PC-9 (cell line): ENCODE measurements around the gene AUTS2. TPM values are rescaled to one million over a fixed set of nuclear protein-coding genes. Genes with fewer than 3 reads are reported as not detected.

ENCODE experiments used
- BruUV-seq: library from RNA; stranded (reverse); fragments of 400-500 nt; replicated peaks from 2 replicates; lab custom pipeline; 2021; lab: Mats Ljungman, UMichigan
- CTCF ChIA-PET: fragments of 300-600 bp; sonication (Branson Sonifier 250); formaldehyde crosslinking; loops from one replicate; lab custom pipeline; 2022; ENCODE audit warnings: antibody characterized with exemption; lab: Charles Lee
- POLR2A ChIA-PET: fragments of 300-600 bp; sonication (Branson Sonifier 250); formaldehyde crosslinking; loops from one replicate; lab custom pipeline; 2022; ENCODE audit warnings: antibody characterized with exemption; ENCODE audit not compliant: unreplicated experiment; lab: Charles Lee
- DNase-seq, 2 experiments: peaks; one replicate each; pipeline versions ENCODE4 v3.0.0 to v3.0.0-alpha.2; 2015 to 2022; ENCODE audit warnings: mixed read lengths in 1 of 2
- H2AFZ ChIP-seq: fragments of 200-600 bp; sonication (generic); 2 replicates; pipeline ENCODE4 v1.8.1; 2017; ENCODE audit warnings: antibody characterized with exemption
- H3F3A ChIP-seq: fragments of 200-600 bp; sonication (generic); 2 replicates; pipeline ENCODE4 v1.8.1; 2017; ENCODE audit warnings: antibody characterized with exemption, mild to moderate bottlenecking, low read depth; ENCODE audit not compliant: insufficient read depth
- H3K27ac ChIP-seq: fragments of 200-600 bp; sonication (generic); 2 replicates; pipeline ENCODE4 v1.6.1; 2016; ENCODE audit warnings: mixed run types
- H3K27me3 ChIP-seq: fragments of 200-600 bp; sonication (generic); 2 replicates; pipeline ENCODE4 v1.6.1; 2016; ENCODE audit warnings: low read depth, mixed run types; ENCODE audit not compliant: insufficient read depth
- H3K36me3 ChIP-seq: fragments of 200-600 bp; sonication (generic); 2 replicates; pipeline ENCODE4 v1.6.1; 2016; ENCODE audit warnings: low read depth, mixed run types
- H3K4me1 ChIP-seq: fragments of 200-600 bp; sonication (generic); replicated peaks from 2 replicates; pipeline ENCODE4 v1.6.1; 2016; ENCODE audit warnings: mixed run types; ENCODE audit not compliant: insufficient read depth
- H3K4me2 ChIP-seq: fragments of 200-600 bp; sonication (generic); 2 replicates; pipeline ENCODE4 v1.6.1; 2017; ENCODE audit warnings: mixed run types
- H3K4me3 ChIP-seq: fragments of 200-600 bp; sonication (generic); 2 replicates; pipeline ENCODE4 v1.6.1; 2016; ENCODE audit warnings: mixed run types
- H3K79me2 ChIP-seq: fragments of 200-600 bp; sonication (generic); 2 replicates; pipeline ENCODE4 v1.6.1; 2017; ENCODE audit warnings: low read depth, mixed run types
- H3K9me2 ChIP-seq: fragments of 200-600 bp; sonication (generic); 2 replicates; pipeline ENCODE4 v1.8.1; 2017; ENCODE audit warnings: mild to moderate bottlenecking; ENCODE audit not compliant: insufficient read depth
- H3K9me3 ChIP-seq: fragments of 200-600 bp; sonication (generic); 2 replicates; pipeline ENCODE4 v1.8.1; 2016; ENCODE audit warnings: low read depth; ENCODE audit not compliant: insufficient read depth
- H4K20me1 ChIP-seq: fragments of 200-600 bp; sonication (generic); 2 replicates; pipeline ENCODE4 v1.8.1; 2017; ENCODE audit not compliant: insufficient read depth
- CTCF ChIP-seq: fragments of 200-600 bp; sonication (generic); conservative IDR thresholded peaks from 2 replicates; pipeline ENCODE4 v1.6.1; 2017; ENCODE audit warnings: mixed run types, antibody characterized with exemption, mild to moderate bottlenecking, moderate library complexity
- EZH2 ChIP-seq: fragments of 200-600 bp; sonication (generic); IDR thresholded peaks from 2 replicates; pipeline ENCODE4 v1.8.0; 2017; ENCODE audit warnings: antibody characterized with exemption, low read depth
- intact Hi-C: fragments of 100-400 bp; cut with micrococcal nuclease; formaldehyde crosslinking; loops from one replicate; pipeline ENCODE4 v1.10.0; 2022; ENCODE audit not compliant: unreplicated experiment
- total RNA-seq: library from RNA; stranded (reverse); gene quantifications from 2 replicates; pipeline ENCODE4 v1.2.3, GENCODE V29; 2021

Gene AUTS2
- total RNA-seq, 1 experiment from 2014 or later: not detected

DNA sequence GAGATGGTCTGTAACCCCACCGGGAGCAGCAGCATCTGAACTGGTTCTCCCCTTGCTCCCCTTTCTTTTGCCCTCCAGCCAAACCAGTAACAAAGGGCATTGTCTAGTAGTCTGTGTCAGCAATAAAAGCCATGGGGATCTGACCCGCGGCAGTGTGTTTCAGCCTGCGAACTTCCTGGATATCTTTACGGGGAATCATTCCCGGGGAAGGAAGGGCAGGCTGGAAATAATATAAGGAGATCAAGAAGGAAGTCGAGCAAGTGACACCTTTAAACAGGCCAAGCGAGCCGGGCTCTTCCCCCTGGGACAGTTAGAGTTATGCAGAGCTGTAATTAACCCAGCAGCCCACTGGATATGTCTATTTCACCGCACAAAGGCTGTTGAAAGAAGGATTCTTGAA lies 872.5 kb downstream of the AUTS2 start:
- no peak for DNase-seq
- no peaks in the 10 kb centered on the region for H3K79me2 ChIP-seq
- no peaks in the 10 kb centered on the region for H3K4me1 ChIP-seq
- H2AFZ ChIP-seq: no peak overlapping the region
- H3K27me3 ChIP-seq: peaks cover 58% of the 10 kb centered on the region
- ChIA-PET POLR2A (no interaction called here), CTCF (no interaction called here)
- H3K9me2 ChIP-seq: no peaks in the 10 kb centered on the region
- no peak overlapping the region for H3K4me3 ChIP-seq
- H4K20me1 ChIP-seq: no peaks in the 10 kb centered on the region
- TF ChIP-seq CTCF (no peak), EZH2 (no peak)
- H3K9me3 ChIP-seq: no peaks in the 10 kb centered on the region
- H3F3A ChIP-seq: no peaks in the 10 kb centered on the region
- H3K27ac ChIP-seq: no peak overlapping the region
- H3K36me3 ChIP-seq: no peaks in the 10 kb centered on the region
- no TSS peak for BruUV-seq
- intact Hi-C loops: no loop called here
- no peak overlapping the region for H3K4me2 ChIP-seq

GRCh38 chr7:70472601-70473237 lies 874.4 kb downstream of the AUTS2 start:
- H3K9me3 ChIP-seq: no peaks in the 10 kb centered on the region
- ChIA-PET POLR2A (no interaction called here), CTCF (no interaction called here)
- H3K27me3 ChIP-seq: peaks cover 49% of the 10 kb centered on the region; the same call in 1 of the 2 replicates
- no peak overlapping the region for H3K4me2 ChIP-seq
- BruUV-seq: no TSS peak
- no peak overlapping the region for H2AFZ ChIP-seq
- intact Hi-C loops: no loop called here
- H3K9me2 ChIP-seq: no peaks in the 10 kb centered on the region
- no peak overlapping the region for H3K27ac ChIP-seq
- no peaks in the 10 kb centered on the region for H3K36me3 ChIP-seq
- TF ChIP-seq CTCF: no peak
- no peak for TF ChIP-seq EZH2
- no peaks in the 10 kb centered on the region for H3K4me1 ChIP-seq
- no peak overlapping the region for H3K4me3 ChIP-seq
- no peaks in the 10 kb centered on the region for H4K20me1 ChIP-seq
- DNase-seq: no peak
- no peaks in the 10 kb centered on the region for H3F3A ChIP-seq
- no peaks in the 10 kb centered on the region for H3K79me2 ChIP-seq

- H3K9me2 ChIP-seq: no peaks in the 10 kb centered on the region
- H3K4me2 ChIP-seq: no peak overlapping the region
- no peak for DNase-seq
- H3K9me3 ChIP-seq: no peaks in the 10 kb centered on the region
- H3K4me3 ChIP-seq: no peak overlapping the region
- no peaks in the 10 kb centered on the region for H3K36me3 ChIP-seq
- no peak overlapping the region for H2AFZ ChIP-seq
- H3F3A ChIP-seq: no peaks in the 10 kb centered on the region
- peaks cover 29% of the 10 kb centered on the region; the same call in 1 of the 2 replicates for H3K27me3 ChIP-seq
- POLR2A ChIA-PET: no interaction called here
- intact Hi-C loops: no loop called here
- no peaks in the 10 kb centered on the region for H3K79me2 ChIP-seq
- BruUV-seq: no TSS peak
- TF ChIP-seq EZH2 (no peak), CTCF (no peak)
- no peak overlapping the region for H3K27ac ChIP-seq
- no peaks in the 10 kb centered on the region for H3K4me1 ChIP-seq
- H4K20me1 ChIP-seq: no peaks in the 10 kb centered on the region
- CTCF ChIA-PET: no interaction called here
Observed at GRCh38 chr7:70474639-70475234, 876.5 kb downstream of the AUTS2 start.
